ENCODE data around the gene NSG1. TPM values are rescaled to one million over a fixed set of nuclear protein-coding genes. Genes with fewer than 3 reads are reported as not detected.

Gene NSG1
- total RNA-seq, 1 donor from 2014 or later, result not detected

GRCh38 chr4:4436244-4436823 is 49.4 kb downstream of the NSG1 start:
- H3K4me1 Mint-ChIP-seq, result no peaks in the 10 kb centered on the region
- POLR2A ChIA-PET, result interaction anchor here (0.7 kb wide), 1 partner anchor 1764 kb away, joined by 3 read pairs; no protein-coding TSS in a partner anchor
- DNase-seq (no peak), ATAC-seq (ENCODE audit: low read depth) (no peak)
- CTCF ChIA-PET, result no interaction called here
- intact Hi-C loops (cut with micrococcal nuclease), result no loop called here
- H3K27ac Mint-ChIP-seq, result no peak overlapping the region
- H3K4me3 Mint-ChIP-seq, result no peak overlapping the region
- no peaks in the 10 kb centered on the region for H3K9me3 Mint-ChIP-seq
- H3K36me3 Mint-ChIP-seq (ENCODE audit: low read depth), result peaks cover 57% of the 10 kb centered on the region
- TF ChIP-seq CTCF (IDR thresholded peaks at IDR 0.05), result no peak
- no peaks in the 10 kb centered on the region for H3K27me3 Mint-ChIP-seq

- H3K9me3 Mint-ChIP-seq, result no peaks in the 10 kb centered on the region
- DNase-seq (no peak), ATAC-seq (ENCODE audit: low read depth) (no peak)
- no peak overlapping the region for H3K4me3 Mint-ChIP-seq
- no peak for TF ChIP-seq CTCF (IDR thresholded peaks at IDR 0.05)
- no peaks in the 10 kb centered on the region for H3K4me1 Mint-ChIP-seq
- intact Hi-C loops (cut with micrococcal nuclease), result no loop called here
- no peak overlapping the region for H3K27ac Mint-ChIP-seq
- H3K36me3 Mint-ChIP-seq (ENCODE audit: low read depth), result peaks cover 54% of the 10 kb centered on the region
- no peaks in the 10 kb centered on the region for H3K27me3 Mint-ChIP-seq
- POLR2A ChIA-PET, result no interaction called here
- CTCF ChIA-PET, result no interaction called here
Observed at GRCh38 chr4:4437798-4438470, 51.0 kb downstream of the NSG1 start.

- Mint-ChIP-seq H3K9me3 (no peaks in the 10 kb centered on the region), H3K4me3 (no peak overlapping the region), H3K27me3 (no peaks in the 10 kb centered on the region), H3K27ac (no peak overlapping the region), H3K4me1 (no peaks in the 10 kb centered on the region), H3K36me3 (ENCODE audit: low read depth) (peaks cover 49% of the 10 kb centered on the region)
- no peak for ATAC-seq (ENCODE audit: low read depth)
- ChIA-PET CTCF (no interaction called here), POLR2A (no interaction called here)
- intact Hi-C loops (cut with micrococcal nuclease), result no loop called here
- no peak for TF ChIP-seq CTCF (IDR thresholded peaks at IDR 0.05)
- no peak for DNase-seq
Observed at GRCh38 chr4:4438891-4439290, 52.0 kb downstream of the NSG1 start.

- Mint-ChIP-seq H3K9me3 (no peaks in the 10 kb centered on the region), H3K27me3 (no peaks in the 10 kb centered on the region), H3K36me3 (ENCODE audit: low read depth) (peaks cover 46% of the 10 kb centered on the region), H3K4me3 (no peak overlapping the region), H3K4me1 (no peaks in the 10 kb centered on the region), H3K27ac (no peak overlapping the region)
- DNase-seq (no peak), ATAC-seq (ENCODE audit: low read depth) (no peak)
- ChIA-PET CTCF (no interaction called here), POLR2A (no interaction called here)
- intact Hi-C loops (cut with micrococcal nuclease), result no loop called here
- TF ChIP-seq CTCF (IDR thresholded peaks at IDR 0.05), result no peak
Observed at GRCh38 chr4:4439782-4440181, 52.9 kb downstream of the NSG1 start.

GRCh38 chr4:4440333-4441061 is 53.6 kb downstream of the NSG1 start:
- Mint-ChIP-seq H3K4me1 (no peaks in the 10 kb centered on the region), H3K36me3 (ENCODE audit: low read depth) (peaks cover 42% of the 10 kb centered on the region), H3K4me3 (no peak overlapping the region), H3K27me3 (no peaks in the 10 kb centered on the region), H3K9me3 (no peaks in the 10 kb centered on the region), H3K27ac (no peak overlapping the region)
- intact Hi-C loops (cut with micrococcal nuclease), result no loop called here
- POLR2A ChIA-PET, result no interaction called here
- ATAC-seq (ENCODE audit: low read depth) (no peak), DNase-seq (no peak)
- CTCF ChIA-PET, result no interaction called here
- TF ChIP-seq CTCF (IDR thresholded peaks at IDR 0.05), result no peak
